ENCODE measurements around the gene TMEM255B. TPM values are rescaled to one million over a fixed set of nuclear protein-coding genes. Genes with fewer than 3 reads are reported as not detected.

Gene TMEM255B
- total RNA-seq, 1 experiment from 2014 or later: 2.8 TPM

DNA sequence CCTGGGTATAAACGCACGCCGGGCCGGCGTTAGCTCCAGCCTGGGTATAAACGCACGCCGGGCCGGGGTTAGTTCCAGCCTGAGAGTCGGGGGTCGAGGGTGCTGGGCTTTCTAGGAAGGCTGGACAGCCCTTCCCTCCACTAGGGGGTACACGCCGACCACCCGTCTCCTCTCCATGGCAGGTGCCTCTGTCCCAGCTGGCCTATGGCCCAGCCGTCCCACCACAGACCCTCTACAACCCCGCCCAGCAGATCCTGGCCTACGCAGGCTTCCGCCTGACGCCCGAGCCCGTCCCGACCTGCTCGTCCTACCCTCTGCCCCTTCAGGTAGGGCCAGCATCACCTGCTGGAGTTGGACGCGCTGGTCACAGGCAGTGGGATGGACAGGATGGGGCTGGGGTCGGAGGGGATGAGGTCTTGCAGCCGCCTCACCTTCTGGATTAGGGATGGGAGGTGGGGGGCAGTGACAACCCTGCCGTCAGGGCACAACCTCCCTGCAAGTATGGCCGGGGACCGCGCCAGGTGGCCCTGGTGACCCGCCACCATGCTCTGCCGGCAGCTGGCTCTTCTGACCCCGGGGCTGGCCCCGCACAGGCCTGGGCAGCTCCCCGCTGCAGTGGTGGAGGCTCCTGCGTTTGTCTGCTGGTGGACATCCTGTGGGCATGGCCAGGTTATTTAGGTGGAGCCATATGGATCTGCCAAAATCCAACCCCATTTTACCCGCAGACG lies 45.8 kb downstream of the TMEM255B start:
- H3K14ac ChIP-seq (ENCODE audit: insufficient read depth, low read length): no peak overlapping the region
- no peak overlapping the region for H2BK12ac ChIP-seq (ENCODE audit: insufficient read length, low read depth, low read length)
- no peak overlapping the region for H2BK5ac ChIP-seq (ENCODE audit: insufficient read length, low read length)
- H4K8ac ChIP-seq (replicated peaks; ENCODE audit: insufficient read length, low read depth, low read length): no peak overlapping the region
- no peak overlapping the region for H3K9ac ChIP-seq (ENCODE audit: extremely low read depth, insufficient read length, low read length)
- no peaks in the 10 kb centered on the region for H3K23me2 ChIP-seq (ENCODE audit: insufficient read length, low read depth, low read length, poor library complexity, severe bottlenecking)
- no peak overlapping the region for H3K4ac ChIP-seq (ENCODE audit: low read depth, low read length)
- H3K9me3 ChIP-seq (ENCODE audit: control insufficient read depth, low read depth, low read length): no peaks in the 10 kb centered on the region
- Mint-ChIP-seq H3K27ac (no peak overlapping the region), H3K4me1 (peaks cover 3 to 6% of the 10 kb centered on the region in 2 experiments; a peak in 2 of 4 replicates), H3K9me3 (peaks cover 15 to 17% of the 10 kb centered on the region in 2 experiments), H3K27me3 (ENCODE audit: low read depth) (peaks cover 3% of the 10 kb centered on the region), H3K4me3 (no peak overlapping the region), H3K36me3 (ENCODE audit: insufficient read depth in 1 of 3, low read depth in 3 of 3) (peaks cover 3 to 12% (median 8%) of the 10 kb centered on the region in 3 experiments)
- no peak overlapping the region for H3K27ac ChIP-seq (ENCODE audit: insufficient read length, low read depth, low read length)
- H3K79me1 ChIP-seq (ENCODE audit: insufficient read depth, low read depth, low read length, poor library complexity, severe bottlenecking): no peaks in the 10 kb centered on the region
- no peak overlapping the region for H3T11ph ChIP-seq (ENCODE audit: low read length)
- DNase-seq: no peak
- H3K23ac ChIP-seq (ENCODE audit: insufficient read length, low read depth, low read length): no peak overlapping the region
- no peaks in the 10 kb centered on the region for H3K27me3 ChIP-seq (ENCODE audit: insufficient read depth, low read length)
- no peak overlapping the region for H2BK20ac ChIP-seq (ENCODE audit: low read depth, low read length, poor library complexity, severe bottlenecking)
- H2AK5ac ChIP-seq (ENCODE audit: insufficient read length, low read length): no peak overlapping the region
- H4K5ac ChIP-seq (ENCODE audit: insufficient read length, low read depth, low read length): no peak overlapping the region
- H3K4me1 ChIP-seq (ENCODE audit: insufficient read depth, low read length): no peaks in the 10 kb centered on the region
- no peak overlapping the region for H2BK15ac ChIP-seq (ENCODE audit: low read depth, low read length)
- no peak overlapping the region for H3K18ac ChIP-seq (ENCODE audit: insufficient read length, low read depth, low read length)
- H3K4me2 ChIP-seq (ENCODE audit: insufficient read depth, insufficient read length, low read length): no peak overlapping the region
- no peaks in the 10 kb centered on the region for H4K20me1 ChIP-seq (ENCODE audit: control insufficient read depth, insufficient read depth, insufficient read length)
- H2AFZ ChIP-seq (ENCODE audit: low read length): no peak overlapping the region
- H2BK120ac ChIP-seq (ENCODE audit: low read depth, low read length, poor library complexity, severe bottlenecking): no peak overlapping the region
- TF ChIP-seq, protein P1, sequence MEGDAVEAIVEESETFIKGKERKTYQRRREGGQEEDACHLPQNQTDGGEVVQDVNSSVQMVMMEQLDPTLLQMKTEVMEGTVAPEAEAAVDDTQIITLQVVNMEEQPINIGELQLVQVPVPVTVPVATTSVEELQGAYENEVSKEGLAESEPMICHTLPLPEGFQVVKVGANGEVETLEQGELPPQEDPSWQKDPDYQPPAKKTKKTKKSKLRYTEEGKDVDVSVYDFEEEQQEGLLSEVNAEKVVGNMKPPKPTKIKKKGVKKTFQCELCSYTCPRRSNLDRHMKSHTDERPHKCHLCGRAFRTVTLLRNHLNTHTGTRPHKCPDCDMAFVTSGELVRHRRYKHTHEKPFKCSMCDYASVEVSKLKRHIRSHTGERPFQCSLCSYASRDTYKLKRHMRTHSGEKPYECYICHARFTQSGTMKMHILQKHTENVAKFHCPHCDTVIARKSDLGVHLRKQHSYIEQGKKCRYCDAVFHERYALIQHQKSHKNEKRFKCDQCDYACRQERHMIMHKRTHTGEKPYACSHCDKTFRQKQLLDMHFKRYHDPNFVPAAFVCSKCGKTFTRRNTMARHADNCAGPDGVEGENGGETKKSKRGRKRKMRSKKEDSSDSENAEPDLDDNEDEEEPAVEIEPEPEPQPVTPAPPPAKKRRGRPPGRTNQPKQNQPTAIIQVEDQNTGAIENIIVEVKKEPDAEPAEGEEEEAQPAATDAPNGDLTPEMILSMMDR (conservative IDR thresholded peaks at IDR 0.05): no peak
- no peak overlapping the region for H3K56ac ChIP-seq (ENCODE audit: insufficient read length, low read depth, low read length)
- no CpG with 5 or more reads among the region's 39 CpGs for WGBS (ENCODE audit: extremely low coverage, insufficient read length, low lambda C conversion rate)
- H4K91ac ChIP-seq (ENCODE audit: insufficient read length, low read depth, low read length): no peak overlapping the region
- H3K79me2 ChIP-seq (ENCODE audit: insufficient read depth, low read length): no peaks in the 10 kb centered on the region

Data from H9 (cell line).